Upper lobe of left lung (tissue), 6 donors: ENCODE data around the gene CORO1A. TPM values are rescaled to one million over a fixed set of nuclear protein-coding genes. Genes with fewer than 3 reads are reported as not detected.
"Not testable (repeated sequence)": the region's sequence is repeated elsewhere in the genome, so short reads cannot be mapped to it uniquely, and the experiment has no call there.

Experiments used
- ATAC-seq, 2 donors: fragments of 200-7000 bp; cut with Tn5 transposase; one replicate each; pipeline ENCODE4 v1.9.1; 2022; ENCODE audit warnings: mild to moderate bottlenecking in 2 of 2, moderate library complexity in 2 of 2; ENCODE audit not compliant: low FRiP score in 2 of 2
- DNase-seq, 2 donors: peaks; one replicate each; pipeline ENCODE4 v3.0.0-alpha.2; 2019 to 2020
- H3K27ac ChIP-seq, 4 donors: fragments of 200-600 bp; sonication (generic); one replicate each; pipeline ENCODE4 v1.5.1; 2016 to 2019
- H3K27me3 ChIP-seq, 4 donors: fragments of 200-600 bp; sonication (generic); one replicate each; pipeline ENCODE4 v1.5.1; 2017 to 2019
- H3K36me3 ChIP-seq, 4 donors: fragments of 200-600 bp; sonication (generic); one replicate each; pipeline ENCODE4 v1.5.1; 2016 to 2019
- H3K4me1 ChIP-seq, 4 donors: fragments of 200-600 bp; sonication (generic); one replicate each; pipeline ENCODE4 v1.5.1; 2018 to 2019
- H3K4me3 ChIP-seq, 4 donors: fragments of 200-600 bp; sonication (generic); one replicate each; pipeline ENCODE4 v1.5.1; 2017 to 2019; ENCODE audit warnings: mild to moderate bottlenecking in 2 of 4, moderate library complexity in 1 of 4
- H3K9me3 ChIP-seq, 4 donors: fragments of 200-600 bp; sonication (generic); one replicate each; pipeline ENCODE4 v1.5.1; 2018 to 2019
- CTCF ChIP-seq, 6 experiments: fragments of 450-650 bp in 4 of 6; fragments of 200-600 bp in 2 of 6; sonication (generic) in 2 of 6; IDR thresholded peaks; one replicate each; pipeline ENCODE4 v1.5.1; 2016 to 2019; ENCODE audit warnings: antibody characterized with exemption in 6 of 6
- EP300 ChIP-seq, 4 donors: sonication (generic); formaldehyde crosslinking; IDR thresholded peaks; one replicate each; pipeline ENCODE4 v1.5.1; 2017; ENCODE audit warnings: antibody characterized with exemption in 4 of 4, control low read depth in 2 of 4
- POLR2A ChIP-seq, 4 donors: fragments of 450-650 bp; IDR thresholded peaks; one replicate each; pipeline ENCODE4 v1.5.1; 2016 to 2017; ENCODE audit warnings: antibody characterized with exemption in 4 of 4, mild to moderate bottlenecking in 2 of 4
- POLR2AphosphoS5 ChIP-seq, 2 donors: sonication (generic); formaldehyde crosslinking; IDR thresholded peaks; one replicate each; pipeline ENCODE4 v1.5.1; 2017; ENCODE audit warnings: antibody characterized with exemption in 2 of 2
- WGBS, 2 donors: methylation state at CpG; one replicate each; pipeline ENCODE4 v1.1.5; 2017 to 2018; 5-methylcytosine and 5-hydroxymethylcytosine counted together
- total RNA-seq, 6 donors: library from RNA; depleted of rRNA in 4 of 6; stranded (reverse); fragments of >200 nt in 4 of 6; gene quantifications; one replicate each; pipeline versions ENCODE4 v1.1.0 to v1.2.1, GENCODE V29; 2016 to 2021
- donor health status: DM: no; HTN: no; CAD: no; lungs with moderate emphysema.
- donor health status: DM: no; HTN: yes; CAD: no; lungs with severe emphysema.

Gene CORO1A
- total RNA-seq, 6 donors from 2014 or later, result 42.2 to 159 (median 80.3) TPM

GRCh38 chr16:30187556-30187865, 4.1 kb downstream of the CORO1A start:
- ATAC-seq (no peak), DNase-seq (no peak)
- H3K4me1 ChIP-seq, result peaks cover 5 to 45% (median 25%) of the 10 kb centered on the region in 4 donors
- 90% methylated on average over 2 of the region's 9 CpGs; no CpG with 5 or more reads in 1 of the 2 donors for WGBS, 2 donors
- H3K4me3 ChIP-seq, result peak overlapping the region in 1 of 4 donors; percentile 78
- H3K36me3 ChIP-seq, result peaks cover 0 to 16% (median 5%) of the 10 kb centered on the region in 4 donors
- TF ChIP-seq CTCF (IDR thresholded peaks at IDR 0.05) (no peak), POLR2AphosphoS5 (IDR thresholded peaks at IDR 0.05) (no peak), POLR2A (IDR thresholded peaks at IDR 0.05) (no peak), EP300 (IDR thresholded peaks at IDR 0.05) (no peak)
- H3K9me3 ChIP-seq, result no peaks in the 10 kb centered on the region
- H3K27me3 ChIP-seq, result no peaks in the 10 kb centered on the region
- peak overlapping the region in 2 of 4 donors; percentile 89 to 91 for H3K27ac ChIP-seq

GRCh38 chr16:30187971-30188561, 4.7 kb downstream of the CORO1A start:
- H3K36me3 ChIP-seq, result peaks cover 0 to 16% (median 5%) of the 10 kb centered on the region in 4 donors
- H3K9me3 ChIP-seq, result no peaks in the 10 kb centered on the region
- H3K4me3 ChIP-seq, result no peak overlapping the region
- DNase-seq, result peak in 1 of 2 donors; percentile 61
- WGBS, 2 donors, result 83 to 92% methylated on average over 8 to 22 of the region's 23 CpGs
- peak overlapping the region in 2 of 4 donors; percentile 89 to 91 for H3K27ac ChIP-seq
- H3K4me1 ChIP-seq, result peaks cover 5 to 41% (median 21%) of the 10 kb centered on the region in 4 donors
- H3K27me3 ChIP-seq, result no peaks in the 10 kb centered on the region
- no peak for ATAC-seq
- TF ChIP-seq POLR2A (IDR thresholded peaks at IDR 0.05) (no peak), CTCF (IDR thresholded peaks at IDR 0.05) (no peak), POLR2AphosphoS5 (IDR thresholded peaks at IDR 0.05) (no peak)

GRCh38 chr16:30191158-30191557, 7.8 kb downstream of the CORO1A start:
- Histone ChIP-seq H3K36me3 (peaks cover 0 to 16% (median 5%) of the 10 kb centered on the region in 4 donors), H3K4me1 (peaks cover 5 to 21% (median 15%) of the 10 kb centered on the region in 4 donors)
- H3K4me3 ChIP-seq, ATAC-seq, H3K27ac ChIP-seq, H3K27me3 ChIP-seq, DNase-seq, H3K9me3 ChIP-seq: not testable (repeated sequence)
- WGBS, 2 donors, result 95 to 98% methylated on average over 6 of the region's 12 CpGs

GRCh38 chr16:30193098-30193497, 9.7 kb downstream of the CORO1A start:
- DNase-seq, H3K4me3 ChIP-seq, H3K36me3 ChIP-seq, H3K27ac ChIP-seq, H3K9me3 ChIP-seq, H3K4me1 ChIP-seq, H3K27me3 ChIP-seq: not testable (repeated sequence)
- peak; percentile 13 for ATAC-seq
- no CpG with 5 or more reads among the region's 21 CpGs for WGBS, 2 donors

- DNase-seq, result not testable (repeated sequence)
- peak within 1 kb of the TSS; percentile 30 to 52 (median 47) for H3K4me3 ChIP-seq
These were observed 10.2 kb downstream of the CORO1A start, which contains the start of the genes BOLA2B and SLX1A for GRCh38 chr16:30193615-30194014. TSS of gene BOLA2B (minus strand) at chr16:30193666. CDS start at chr16:30193595, 71 bp downstream. TSS of gene SLX1A (plus strand) at chr16:30193875. CDS start at chr16:30194085, 210 bp downstream.

GRCh38 chr16:30194172-30194925, 10.9 kb downstream of the CORO1A start:
- not testable (repeated sequence) for H3K9me3 ChIP-seq, H3K4me1 ChIP-seq, H3K27me3 ChIP-seq, H3K36me3 ChIP-seq
- Histone ChIP-seq H3K4me3 (peak overlapping the region; percentile 30 to 52 (median 47)), H3K27ac (peak overlapping the region in 3 of 4 donors; percentile 46 to 77 (median 49))
- peak; percentile 19 to 88 for DNase-seq
- WGBS, 2 donors, result 8% methylated on average over 18 of the region's 60 CpGs; no CpG with 5 or more reads in 1 of the 2 donors
- ATAC-seq, result peak; percentile 92 to 94

More at GRCh38 chr16:30193615-30194014, 10.2 kb downstream of the CORO1A start, which contains the start of the genes BOLA2B and SLX1A:
- ATAC-seq, result peak; percentile 98
- H3K27me3 ChIP-seq, H3K4me1 ChIP-seq, H3K36me3 ChIP-seq, H3K9me3 ChIP-seq: not testable (repeated sequence)
- H3K27ac ChIP-seq, result peak within 1 kb of the TSS in 3 of 4 donors; percentile 46 to 77 (median 49)
- WGBS, 2 donors, result no CpG with 5 or more reads among the region's 34 CpGs

GRCh38 chr16:30197001-30197400, 13.6 kb downstream of the CORO1A start:
- peak in 1 of 2 donors; percentile 19 for DNase-seq
- ATAC-seq, H3K27ac ChIP-seq, H3K9me3 ChIP-seq, H3K27me3 ChIP-seq, H3K36me3 ChIP-seq, H3K4me1 ChIP-seq, H3K4me3 ChIP-seq: not testable (repeated sequence)
- 100% methylated on average over 1 of the region's 2 CpGs; no CpG with 5 or more reads in 1 of the 2 donors for WGBS, 2 donors

- not testable (repeated sequence) for H3K9me3 ChIP-seq, H3K27ac ChIP-seq, H3K27me3 ChIP-seq, DNase-seq, H3K4me1 ChIP-seq, H3K4me3 ChIP-seq, H3K36me3 ChIP-seq
- no CpG with 5 or more reads among the region's 3 CpGs for WGBS, 2 donors
- peak; percentile 40 to 58 for ATAC-seq
These were observed 15.6 kb downstream of the CORO1A start, which contains the start of gene SULT1A3 for GRCh38 chr16:30199049-30199448. TSS of gene SULT1A3 (plus strand) at chr16:30199255. CDS start at chr16:30200729, 1,474 bp downstream.

- H3K4me1 ChIP-seq, H3K9me3 ChIP-seq, H3K27ac ChIP-seq, H3K27me3 ChIP-seq, H3K36me3 ChIP-seq, DNase-seq, H3K4me3 ChIP-seq: not testable (repeated sequence)
- WGBS, 2 donors, result no CpG with 5 or more reads among the region's 15 CpGs
- ATAC-seq, result peak; percentile 63 to 65
These were observed 16.4 kb downstream of the CORO1A start for GRCh38 chr16:30199608-30200343.
